ENCODE results near the gene MRC1.

- TF ChIP-seq POLR2A (IDR thresholded peaks at IDR 0.05; ENCODE audit: borderline replicate concordance, extremely low read depth, insufficient read depth, insufficient read length), result no peak
- no peak for TF ChIP-seq EGR1 (IDR thresholded peaks at IDR 0.05; ENCODE audit: low read depth)
Measured at GRCh38 chr10:17764142-17764541, 45.0 kb upstream of the MRC1 start.

Data from HCT116 (cell line).